Adrenal gland (tissue), 12 donors: ENCODE data around the gene OR2G3. TPM values are rescaled to one million over a fixed set of nuclear protein-coding genes. Genes with fewer than 3 reads are reported as not detected.

ENCODE experiments used
- DNase-seq, 7 donors: peaks; one replicate each; pipeline ENCODE4 v3.0.0-alpha.2; 2019 to 2020
- H3K27ac ChIP-seq, 5 donors: fragments of 200-600 bp; sonication (generic) in 4 of 5; 1 replicate in 3 of 5; 2 replicates in 2 of 5; pipeline versions ENCODE4 v1.5.1 to v1.8.0; 2016 to 2020; ENCODE audit warnings: mild to moderate bottlenecking in 1 of 5
- H3K27me3 ChIP-seq: fragments of 200-600 bp; 2 replicates; pipeline ENCODE4 v1.8.0; 2021
- H3K36me3 ChIP-seq, 2 donors: fragments of 200-600 bp; replicated peaks in 1 of 2; 1 replicate in 1 of 2; 2 replicates in 1 of 2; pipeline versions ENCODE4 v1.5.1 to v1.8.0; 2018 to 2022
- H3K4me1 ChIP-seq, 2 donors: fragments of 200-600 bp; replicated peaks in 1 of 2; 1 replicate in 1 of 2; 2 replicates in 1 of 2; pipeline versions ENCODE4 v1.5.1 to v1.8.0; 2018 to 2021
- H3K4me3 ChIP-seq, 4 donors: fragments of 200-600 bp; sonication (generic) in 3 of 4; one replicate each; pipeline ENCODE4 v1.5.1; 2016 to 2018
- H3K9me3 ChIP-seq, 3 donors: fragments of 200-600 bp; sonication (generic) in 1 of 3; replicated peaks in 1 of 3; 1 replicate in 2 of 3; 2 replicates in 1 of 3; pipeline versions ENCODE4 v1.5.1 to v1.8.0; 2016 to 2021
- CTCF ChIP-seq, 6 experiments: fragments of 450-650 bp in 4 of 6; fragments of 200-600 bp in 2 of 6; sonication (generic) in 1 of 6; IDR thresholded peaks; 1 replicate in 5 of 6; 2 replicates in 1 of 6; pipeline versions ENCODE4 v1.5.1 to v1.8.0; 2016 to 2021; ENCODE audit warnings: antibody characterized with exemption in 6 of 6, mild to moderate bottlenecking in 2 of 6, moderate library complexity in 1 of 6
- POLR2A ChIP-seq, 2 donors: fragments of 450-650 bp; IDR thresholded peaks; one replicate each; pipeline ENCODE4 v1.6.1; 2017; ENCODE audit warnings: antibody characterized with exemption in 2 of 2, mild to moderate bottlenecking in 2 of 2, moderate library complexity in 1 of 2
- WGBS, 4 donors: extraction: QIAGEN DNeasy Blood & Tissue Kit in 2 of 4; methylation state at CpG; one replicate each; pipeline versions ENCODE4 v1.1.5 to v1.1.7; 2013 to 2017; 5-methylcytosine and 5-hydroxymethylcytosine counted together
- intact Hi-C, 2 donors: fragments of 100-400 bp; cut with DNase I; formaldehyde crosslinking; loops; one replicate each; pipeline versions ENCODE4 v1.14.1 to v1.15.0; 2022 to 2023
- polyA plus RNA-seq, 3 donors: library from polyadenylated mRNA; stranded (reverse); fragments of 200-250 nt in 2 of 3; fragments of 350-450 nt in 1 of 3; fragmentation: Illumina TruSeq in 1 of 3; extraction: RNeasy Lipid Tissue Mini Kit (QIAGEN cat#74804) in 1 of 3; gene quantifications; one replicate each; pipeline ENCODE4 v1.2.3, GENCODE V29; 2013 to 2014
- total RNA-seq, 9 donors: library from RNA; depleted of rRNA in 4 of 9; stranded (reverse); fragments of >200 nt in 4 of 9; fragments of 120-200 nt in 1 of 9; fragmentation: NEBNext Ultra II Directional in 1 of 9; extraction: Animal tissue kit (Norgen Biotek cat#: 25700) in 1 of 9; gene quantifications; one replicate each; pipeline versions ENCODE4 v1.1.0 to v1.2.4, GENCODE V29; 2013 to 2023
- donor health status: healthy with polysubstance abuse.
- donor health status: Bipolar disorder and iron deficiency.
- donor health status: DM: yes; HTN: yes; CAD: no.
- donor health status: DM: no; HTN: no; CAD: no.
- donor health status: DM: no; HTN: no; CAD: no.
- donor health status: DM: yes; HTN: yes; CAD: no.

Gene OR2G3
- total and polyA plus RNA-seq, 12 donors, result not detected

- DNase-seq, result no peak
- no peaks in the 10 kb centered on the region for H3K4me1 ChIP-seq
- H3K27me3 ChIP-seq, result no peaks in the 10 kb centered on the region
- no peak overlapping the region for H3K4me3 ChIP-seq
- TF ChIP-seq POLR2A (IDR thresholded peaks at IDR 0.05) (no peak), CTCF (IDR thresholded peaks at IDR 0.05) (no peak)
- H3K36me3 ChIP-seq, result no peaks in the 10 kb centered on the region
- no peaks in the 10 kb centered on the region for H3K9me3 ChIP-seq
- intact Hi-C loops, result no loop called here
- no peak overlapping the region for H3K27ac ChIP-seq
- WGBS, 4 donors, result 57 to 75% (median 73%) methylated on average over 1 of the region's 1 CpG
These were observed 8.0 kb downstream of the OR2G3 start for GRCh38 chr1:247613405-247613804.

- Histone ChIP-seq H3K27me3 (no peaks in the 10 kb centered on the region), H3K36me3 (no peaks in the 10 kb centered on the region), H3K4me1 (no peaks in the 10 kb centered on the region), H3K9me3 (no peaks in the 10 kb centered on the region), H3K27ac (no peak overlapping the region), H3K4me3 (no peak overlapping the region)
- 75 to 78% (median 75%) methylated on average over 4 to 5 of the region's 5 CpGs for WGBS, 4 donors
- TF ChIP-seq CTCF (IDR thresholded peaks at IDR 0.05) (no peak), POLR2A (IDR thresholded peaks at IDR 0.05) (no peak)
- no peak for DNase-seq
- intact Hi-C loops, result no loop called here
These were observed 9.2 kb downstream of the OR2G3 start for GRCh38 chr1:247614625-247615024.

- Histone ChIP-seq H3K4me1 (no peaks in the 10 kb centered on the region), H3K9me3 (no peaks in the 10 kb centered on the region), H3K36me3 (no peaks in the 10 kb centered on the region), H3K4me3 (no peak overlapping the region), H3K27ac (no peak overlapping the region), H3K27me3 (no peaks in the 10 kb centered on the region)
- intact Hi-C loops, result no loop called here
- no peak for TF ChIP-seq CTCF (IDR thresholded peaks at IDR 0.05)
- TF ChIP-seq POLR2A (IDR thresholded peaks at IDR 0.05), result no peak
- no peak for DNase-seq
- 39 to 86% (median 50%) methylated on average over 1 to 3 of the region's 3 CpGs for WGBS, 4 donors
These were observed 22.6 kb downstream of the OR2G3 start for GRCh38 chr1:247627951-247628350.

- H3K27me3 ChIP-seq, result no peaks in the 10 kb centered on the region
- no peaks in the 10 kb centered on the region for H3K4me1 ChIP-seq
- H3K9me3 ChIP-seq, result no peaks in the 10 kb centered on the region
- DNase-seq, result peak in 6 of 7 donors; percentile 19 to 64 (median 26)
- TF ChIP-seq CTCF (IDR thresholded peaks at IDR 0.05) (no peak), POLR2A (IDR thresholded peaks at IDR 0.05) (no peak)
- H3K27ac ChIP-seq, result no peak overlapping the region
- 38 to 51% (median 47%) methylated on average over 4 of the region's 4 CpGs for WGBS, 4 donors
- intact Hi-C loops, result no loop called here
- no peak overlapping the region for H3K4me3 ChIP-seq
- H3K36me3 ChIP-seq, result no peaks in the 10 kb centered on the region
These were observed 32.6 kb downstream of the OR2G3 start for GRCh38 chr1:247638011-247638410.
